ENCODE measurements around the gene CACNA1C.

- TF ChIP-seq CTCF (conservative IDR thresholded peaks at IDR 0.05): no peak
- no peak for TF ChIP-seq EZH2 (IDR thresholded peaks at IDR 0.05; ENCODE audit: low read depth)
Observed at GRCh38 chr12:2648406-2648805, 595.6 kb downstream of the CACNA1C start.

Measured in PC-9 (cell line).